MCF 10A (cell line): ENCODE results near the gene ZKSCAN7. TPM values are rescaled to one million over a fixed set of nuclear protein-coding genes. Genes with fewer than 3 reads are reported as not detected.

Source experiments
- BruUV-seq: library from RNA; stranded (reverse); fragments of 400-500 nt; replicated peaks from 2 replicates; lab custom pipeline; 2021; lab: Mats Ljungman, UMichigan
- CTCF ChIA-PET: fragments of 300-600 bp; sonication (Branson Sonifier 250); formaldehyde crosslinking; extraction: SDS; loops from one replicate; lab custom pipeline; 2021; ENCODE audit warnings: antibody characterized with exemption, inconsistent platforms; lab: Yijun Ruan, JAX
- POLR2A ChIA-PET: fragments of 300-600, 350-650 bp; sonication (Branson Sonifier 250); formaldehyde crosslinking; extraction: SDS; loops from one replicate; lab custom pipeline; 2020; ENCODE audit warnings: antibody characterized with exemption, inconsistent platforms; lab: Yijun Ruan, JAX
- DNase-seq: peaks from one replicate; pipeline ENCODE4 v3.0.0-alpha.2; 2018; ENCODE audit not compliant: unreplicated experiment
- H3K27ac Mint-ChIP-seq: one replicate; pipeline ENCODE4 v1.8.0; 2022; ENCODE audit warnings: mild to moderate bottlenecking, low read depth, mixed read lengths; ENCODE audit not compliant: unreplicated experiment
- H3K27me3 Mint-ChIP-seq: one replicate; pipeline ENCODE4 v1.8.0; 2022; ENCODE audit warnings: mixed read lengths; ENCODE audit not compliant: insufficient read depth, unreplicated experiment
- H3K36me3 Mint-ChIP-seq: one replicate; pipeline ENCODE4 v1.8.0; 2022; ENCODE audit warnings: mild to moderate bottlenecking, moderate library complexity, mixed read lengths; ENCODE audit not compliant: insufficient read depth, unreplicated experiment
- H3K4me1 Mint-ChIP-seq: one replicate; pipeline ENCODE4 v1.8.0; 2022; ENCODE audit warnings: mixed read lengths; ENCODE audit not compliant: insufficient read depth, unreplicated experiment
- H3K4me3 Mint-ChIP-seq: one replicate; pipeline ENCODE4 v1.8.0; 2022; ENCODE audit warnings: mild to moderate bottlenecking, moderate library complexity, mixed read lengths; ENCODE audit not compliant: unreplicated experiment
- H3K9me3 Mint-ChIP-seq: one replicate; pipeline ENCODE4 v1.8.0; 2022; ENCODE audit warnings: mixed read lengths; ENCODE audit not compliant: unreplicated experiment
- intact Hi-C: fragments of 100-400 bp; cut with micrococcal nuclease; formaldehyde crosslinking; loops from 2 replicates; pipeline ENCODE4 v1.14.1; 2022
- total RNA-seq: library from RNA; stranded (reverse); gene quantifications from 2 replicates; pipeline ENCODE4 v1.2.3, GENCODE V29; 2022
- TF ChIP-seq, protein P1 (sequence below): fragments of 200-600 bp; IDR thresholded peaks from one replicate; pipeline ENCODE4 v1.8.0; 2022; ENCODE audit warnings: antibody characterized with exemption, mild to moderate bottlenecking; ENCODE audit not compliant: unreplicated experiment

Gene ZKSCAN7
- total RNA-seq, 1 experiment from 2014 or later: not detected

DNA sequence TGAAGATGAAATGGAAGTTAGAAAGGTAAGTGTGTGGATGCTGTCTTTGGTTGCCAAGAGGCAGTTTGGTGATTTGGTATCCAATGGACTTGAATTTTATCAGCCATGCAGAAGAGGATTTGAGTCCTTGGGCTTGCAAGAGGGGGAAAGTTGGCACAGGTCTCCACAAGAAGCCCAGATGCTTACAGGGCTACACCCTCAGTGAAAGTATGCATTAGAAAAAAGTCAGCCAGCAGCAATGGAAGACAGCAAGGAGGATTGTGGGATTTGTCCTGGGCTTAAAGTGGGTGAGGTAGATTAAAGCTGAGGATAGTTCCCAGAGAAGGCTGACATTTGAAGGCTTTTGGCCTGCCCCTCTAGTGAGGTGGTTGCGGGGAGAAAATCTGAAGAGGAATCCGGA lies 46.8 kb downstream of the ZKSCAN7 start:
- TF ChIP-seq, protein P1, sequence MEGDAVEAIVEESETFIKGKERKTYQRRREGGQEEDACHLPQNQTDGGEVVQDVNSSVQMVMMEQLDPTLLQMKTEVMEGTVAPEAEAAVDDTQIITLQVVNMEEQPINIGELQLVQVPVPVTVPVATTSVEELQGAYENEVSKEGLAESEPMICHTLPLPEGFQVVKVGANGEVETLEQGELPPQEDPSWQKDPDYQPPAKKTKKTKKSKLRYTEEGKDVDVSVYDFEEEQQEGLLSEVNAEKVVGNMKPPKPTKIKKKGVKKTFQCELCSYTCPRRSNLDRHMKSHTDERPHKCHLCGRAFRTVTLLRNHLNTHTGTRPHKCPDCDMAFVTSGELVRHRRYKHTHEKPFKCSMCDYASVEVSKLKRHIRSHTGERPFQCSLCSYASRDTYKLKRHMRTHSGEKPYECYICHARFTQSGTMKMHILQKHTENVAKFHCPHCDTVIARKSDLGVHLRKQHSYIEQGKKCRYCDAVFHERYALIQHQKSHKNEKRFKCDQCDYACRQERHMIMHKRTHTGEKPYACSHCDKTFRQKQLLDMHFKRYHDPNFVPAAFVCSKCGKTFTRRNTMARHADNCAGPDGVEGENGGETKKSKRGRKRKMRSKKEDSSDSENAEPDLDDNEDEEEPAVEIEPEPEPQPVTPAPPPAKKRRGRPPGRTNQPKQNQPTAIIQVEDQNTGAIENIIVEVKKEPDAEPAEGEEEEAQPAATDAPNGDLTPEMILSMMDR: no peak
- no peak overlapping the region for H3K27ac Mint-ChIP-seq
- ChIA-PET POLR2A (no interaction called here), CTCF (interaction anchor here (0.6 kb wide), 1 partner anchor 34 kb away, joined by 3 read pairs; no protein-coding TSS in a partner anchor)
- H3K27me3 Mint-ChIP-seq: no peaks in the 10 kb centered on the region
- no peak overlapping the region for H3K4me3 Mint-ChIP-seq
- no peaks in the 10 kb centered on the region for H3K36me3 Mint-ChIP-seq
- no peaks in the 10 kb centered on the region for H3K9me3 Mint-ChIP-seq
- no TSS peak for BruUV-seq
- no peak for DNase-seq
- intact Hi-C loops: no loop called here
- no peaks in the 10 kb centered on the region for H3K4me1 Mint-ChIP-seq

DNA sequence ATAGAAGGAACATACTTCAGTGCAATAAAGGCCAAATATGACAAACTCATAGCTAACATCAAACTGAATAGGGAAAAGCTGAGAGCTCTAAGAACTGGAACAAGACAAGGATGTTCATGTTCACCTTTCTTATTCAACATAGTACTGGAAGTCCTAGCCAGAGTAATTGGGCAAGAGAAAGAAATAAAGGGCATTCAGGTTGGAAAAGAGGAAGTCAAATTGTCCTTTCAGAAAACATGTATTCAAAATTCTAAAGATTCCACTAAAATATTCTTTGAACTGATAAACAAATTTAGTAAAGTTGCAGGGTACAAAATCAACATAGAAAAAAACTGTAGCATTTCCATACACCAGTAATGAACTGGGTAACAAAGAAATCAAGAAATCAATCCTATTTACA lies 57.7 kb downstream of the ZKSCAN7 start:
- CTCF ChIA-PET: interaction anchor here (1.0 kb wide), 1 partner anchor 12 kb away, joined by 3 read pairs; the partner anchor contains the start of gene ZNF197
- no TSS peak for BruUV-seq
- Mint-ChIP-seq H3K9me3 (peaks cover 8% of the 10 kb centered on the region), H3K27me3 (no peaks in the 10 kb centered on the region), H3K27ac (no peak overlapping the region), H3K4me3 (no peak overlapping the region), H3K4me1 (no peaks in the 10 kb centered on the region), H3K36me3 (no peaks in the 10 kb centered on the region)
- intact Hi-C loops: no loop called here
- TF ChIP-seq, protein P1: no peak
- POLR2A ChIA-PET: no interaction called here
- no peak for DNase-seq

Other genes with a start within 250 kb of the ZKSCAN7 start
- 20.4 and 26.6 TPM in 2 replicates for gene TCAIM, start 216.4 kb upstream of the ZKSCAN7 start, total RNA-seq
- 10.1 and 11.0 TPM in 2 replicates for gene ZNF445, start 77.5 kb upstream of the ZKSCAN7 start, total RNA-seq
- not detected in 2 replicates for gene ZNF660, start 29.8 kb downstream of the ZKSCAN7 start, total RNA-seq
- 15.6 and 15.8 TPM in 2 replicates for gene ZNF197, start 69.8 kb downstream of the ZKSCAN7 start, total RNA-seq
- gene ZNF35, start 93.5 kb downstream of the ZKSCAN7 start, total RNA-seq: 9.9 and 12.7 TPM in 2 replicates
- gene ZNF502, start 157.5 kb downstream of the ZKSCAN7 start, total RNA-seq: 2.4 and 2.8 TPM in 2 replicates
- 0.17 and 0.40 TPM in 2 replicates for gene ZNF501, start 174.4 kb downstream of the ZKSCAN7 start, total RNA-seq
- gene KIAA1143, start 206.4 kb downstream of the ZKSCAN7 start, total RNA-seq: 17.7 and 18.2 TPM in 2 replicates
- 5.6 and 10.6 TPM in 2 replicates for gene KIF15, start 206.6 kb downstream of the ZKSCAN7 start, total RNA-seq